Measurements from ENCODE around the gene UCP1. TPM values are rescaled to one million over a fixed set of nuclear protein-coding genes. Genes with fewer than 3 reads are reported as not detected.

UCP1 gene
- total and polyA plus RNA-seq, 8 donors: 0.47 to 0.99 (median 0.57) TPM; not detected in 2

GRCh38 chr4:140602714-140603113 lies 34.0 kb upstream of the UCP1 start:
- no peaks in the 10 kb centered on the region for H3K4me1 ChIP-seq
- intact Hi-C loops (cut with DNase I): loop anchor here in 1 of 2 donors (10.0 kb wide), 1 partner anchor 238 kb away; no protein-coding TSS in a partner anchor
- no peaks in the 10 kb centered on the region for H3K36me3 ChIP-seq
- no peak overlapping the region for H3K27ac ChIP-seq
- no peak for TF ChIP-seq CTCF (IDR thresholded peaks at IDR 0.05)
- ATAC-seq: no peak
- no peaks in the 10 kb centered on the region for H3K27me3 ChIP-seq
- DNase-seq: no peak
- H3K9me3 ChIP-seq: no peaks in the 10 kb centered on the region
- no peak overlapping the region for H3K4me3 ChIP-seq

DNA sequence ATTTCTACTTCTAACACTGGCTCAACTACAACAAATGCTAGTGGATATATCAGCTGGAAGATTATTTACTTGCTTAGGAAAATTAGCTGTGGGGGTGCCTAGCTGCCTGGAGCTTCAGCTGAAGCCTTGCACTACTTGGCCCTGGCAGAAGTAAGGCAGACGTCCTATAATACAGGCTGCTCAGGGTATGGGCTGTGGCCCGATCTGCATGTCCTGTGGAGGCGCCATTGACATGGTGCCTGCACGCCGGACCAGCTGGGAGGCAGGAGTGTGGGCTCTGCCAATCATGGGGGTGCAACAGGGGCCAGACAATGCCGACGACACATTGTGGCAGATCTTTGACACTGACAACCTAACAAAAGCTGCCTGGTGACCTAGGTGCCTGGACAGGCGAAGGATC lies 31.6 kb upstream of the UCP1 start:
- Histone ChIP-seq H3K9me3 (no peaks in the 10 kb centered on the region), H3K27ac (no peak overlapping the region), H3K36me3 (no peaks in the 10 kb centered on the region), H3K4me3 (no peak overlapping the region), H3K27me3 (no peaks in the 10 kb centered on the region), H3K4me1 (no peaks in the 10 kb centered on the region)
- DNase-seq (no peak), ATAC-seq (no peak)
- intact Hi-C loops (cut with DNase I): loop anchor here in 1 of 2 donors (10.0 kb wide), 1 partner anchor 236 kb away; no protein-coding TSS in a partner anchor
- no peak for TF ChIP-seq CTCF (IDR thresholded peaks at IDR 0.05)

DNA sequence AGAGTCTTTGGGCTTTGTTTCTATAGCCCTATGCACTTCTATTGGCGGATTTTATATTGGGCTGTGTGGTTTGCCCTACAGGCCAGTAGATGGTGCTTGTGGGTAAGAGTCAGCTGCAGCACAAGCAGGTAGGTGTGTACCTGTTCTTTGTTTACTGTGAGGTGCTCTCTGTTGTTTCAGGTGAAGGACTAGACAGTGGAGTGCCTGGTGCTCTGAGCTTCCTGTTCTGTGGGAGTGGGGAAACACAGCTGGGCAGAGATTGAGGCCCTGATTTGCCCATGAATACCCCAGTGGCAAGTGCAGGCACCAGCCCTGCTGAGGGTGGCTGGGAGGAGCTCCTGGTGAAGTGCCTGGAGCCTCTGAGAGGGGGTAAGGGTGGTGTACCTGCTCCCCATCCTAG lies 26.3 kb upstream of the UCP1 start:
- DNase-seq (peak in 1 of 4 donors; percentile 16), ATAC-seq (peak; percentile 98)
- H3K4me1 ChIP-seq: no peaks in the 10 kb centered on the region
- intact Hi-C loops (cut with DNase I): no loop called here
- H3K27ac ChIP-seq: no peak overlapping the region
- no peaks in the 10 kb centered on the region for H3K27me3 ChIP-seq
- H3K4me3 ChIP-seq: no peak overlapping the region
- peak in 1 of 2 donors; percentile 40 for TF ChIP-seq CTCF (IDR thresholded peaks at IDR 0.05)
- H3K36me3 ChIP-seq: no peaks in the 10 kb centered on the region
- no peaks in the 10 kb centered on the region for H3K9me3 ChIP-seq

DNA sequence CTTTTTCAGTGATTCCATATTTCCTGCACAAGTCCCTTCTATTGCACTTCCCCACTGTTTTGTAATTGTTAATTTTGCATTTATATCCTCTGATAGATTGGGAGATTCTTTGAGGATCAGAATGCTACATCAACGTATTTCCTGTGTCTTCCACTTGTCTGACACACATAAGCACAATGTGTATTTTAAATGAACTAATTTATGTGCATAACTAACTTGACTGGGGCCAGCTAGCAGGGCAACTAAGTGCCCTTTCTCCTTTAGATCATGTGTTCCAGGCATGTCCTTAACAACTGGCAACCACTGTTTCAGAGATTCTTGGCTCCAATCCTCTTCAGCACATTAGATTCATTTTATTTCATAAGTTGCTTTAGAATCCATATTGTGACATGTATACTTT lies 15.7 kb upstream of the UCP1 start:
- Histone ChIP-seq H3K4me3 (no peak overlapping the region), H3K27ac (no peak overlapping the region), H3K27me3 (peaks cover 11 to 20% of the 10 kb centered on the region in 2 donors), H3K4me1 (no peaks in the 10 kb centered on the region), H3K36me3 (no peaks in the 10 kb centered on the region), H3K9me3 (no peaks in the 10 kb centered on the region)
- no peak for DNase-seq
- intact Hi-C loops (cut with DNase I): no loop called here
- ATAC-seq: no peak
- no peak for TF ChIP-seq CTCF (IDR thresholded peaks at IDR 0.05)

- H3K27ac ChIP-seq: no peak overlapping the region
- no peaks in the 10 kb centered on the region for H3K4me1 ChIP-seq
- DNase-seq: no peak
- H3K9me3 ChIP-seq: no peaks in the 10 kb centered on the region
- H3K36me3 ChIP-seq: no peaks in the 10 kb centered on the region
- ATAC-seq: no peak
- TF ChIP-seq CTCF (IDR thresholded peaks at IDR 0.05): no peak
- H3K27me3 ChIP-seq: peaks cover 22 to 53% of the 10 kb centered on the region in 2 donors
- intact Hi-C loops (cut with DNase I): no loop called here
- no peak overlapping the region for H3K4me3 ChIP-seq
Measured at GRCh38 chr4:140581078-140581477, 12.3 kb upstream of the UCP1 start.
